ENCODE data around the gene TTLL6.

Gene TTLL6

DNA sequence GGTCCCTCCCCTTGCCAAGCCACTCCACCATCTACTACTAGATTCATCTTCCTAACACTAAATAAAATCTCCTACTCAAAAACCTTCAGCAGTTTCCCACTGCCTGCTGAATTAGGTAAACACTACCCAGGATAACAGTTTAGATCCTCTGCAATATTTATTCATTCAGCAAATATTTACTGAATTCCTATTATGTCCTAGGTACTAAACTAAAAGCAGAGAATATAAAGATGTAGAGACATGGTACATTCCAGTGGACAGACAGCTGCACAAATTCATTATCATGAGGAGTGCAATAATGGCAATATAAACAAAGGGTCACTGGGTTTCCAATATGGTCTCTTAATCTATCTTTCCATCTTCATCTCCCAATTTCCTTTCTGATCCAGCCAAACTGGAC is 57.7 kb downstream of the TTLL6 start:
- DNase-seq (ENCODE audit: low read depth) = no peak

DNA sequence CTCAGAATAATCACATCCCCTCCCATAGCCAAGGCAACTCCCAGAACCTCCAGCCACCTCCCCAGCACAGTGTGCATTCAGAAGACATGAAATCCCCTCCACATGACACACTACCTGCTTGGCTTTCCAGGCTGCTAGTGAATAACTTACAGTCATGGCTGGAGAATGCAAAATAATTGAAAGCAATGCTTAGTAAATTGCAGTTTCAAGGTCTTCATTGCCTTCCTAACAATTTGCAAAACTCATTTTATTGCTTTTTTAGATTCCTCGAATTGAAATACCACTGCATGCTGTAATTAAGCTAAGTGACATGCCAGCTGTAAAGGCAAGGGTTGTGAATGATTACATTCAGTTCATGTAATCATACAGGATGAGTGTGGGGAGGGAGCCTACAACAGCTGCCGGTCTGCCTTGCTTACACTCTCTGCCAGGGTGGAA is 59.5 kb downstream of the TTLL6 start:
- DNase-seq (ENCODE audit: low read depth) = no peak

DNA sequence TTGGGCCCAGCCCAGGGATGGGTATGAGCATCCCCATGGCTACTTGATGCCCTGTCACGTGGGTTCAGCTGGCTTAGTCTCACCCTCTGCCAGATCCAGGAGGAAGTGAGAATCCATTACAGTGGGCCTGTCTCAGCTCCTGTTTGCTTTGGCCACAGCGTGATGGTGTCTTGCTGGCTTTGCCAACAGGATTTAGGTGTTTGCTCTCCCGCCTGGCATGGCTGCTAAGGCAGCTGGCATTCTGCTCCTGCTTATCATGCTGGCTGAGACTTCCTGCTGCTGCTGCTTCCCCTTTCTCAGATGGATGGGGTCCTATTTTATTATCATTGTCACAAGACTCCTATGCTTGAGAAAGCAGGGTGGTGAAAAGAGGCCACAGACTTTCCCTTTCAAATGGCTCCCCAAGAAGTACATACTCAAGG is 60.2 kb downstream of the TTLL6 start:
- no peak for DNase-seq (ENCODE audit: low read depth)

DNA sequence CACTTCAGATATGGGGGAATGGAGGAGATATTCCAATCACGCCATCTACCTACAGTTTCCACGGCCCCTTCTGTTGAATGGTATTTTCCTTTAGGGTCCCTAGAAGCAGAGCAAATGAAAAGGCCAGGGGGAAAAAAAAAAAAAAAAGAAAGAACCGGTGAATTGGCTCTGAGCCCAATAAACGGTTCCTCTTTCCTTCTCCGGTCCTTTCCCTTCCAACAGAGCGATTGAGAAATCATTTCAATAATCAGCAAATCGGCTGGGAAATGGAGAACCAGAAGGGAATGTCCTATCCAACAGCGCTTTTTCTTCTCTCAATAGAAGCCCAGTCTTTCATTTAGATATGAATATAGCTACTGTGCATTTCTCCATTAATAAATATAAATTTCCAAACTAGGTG is 61.7 kb downstream of the TTLL6 start:
- DNase-seq (ENCODE audit: low read depth) = no peak

DNA sequence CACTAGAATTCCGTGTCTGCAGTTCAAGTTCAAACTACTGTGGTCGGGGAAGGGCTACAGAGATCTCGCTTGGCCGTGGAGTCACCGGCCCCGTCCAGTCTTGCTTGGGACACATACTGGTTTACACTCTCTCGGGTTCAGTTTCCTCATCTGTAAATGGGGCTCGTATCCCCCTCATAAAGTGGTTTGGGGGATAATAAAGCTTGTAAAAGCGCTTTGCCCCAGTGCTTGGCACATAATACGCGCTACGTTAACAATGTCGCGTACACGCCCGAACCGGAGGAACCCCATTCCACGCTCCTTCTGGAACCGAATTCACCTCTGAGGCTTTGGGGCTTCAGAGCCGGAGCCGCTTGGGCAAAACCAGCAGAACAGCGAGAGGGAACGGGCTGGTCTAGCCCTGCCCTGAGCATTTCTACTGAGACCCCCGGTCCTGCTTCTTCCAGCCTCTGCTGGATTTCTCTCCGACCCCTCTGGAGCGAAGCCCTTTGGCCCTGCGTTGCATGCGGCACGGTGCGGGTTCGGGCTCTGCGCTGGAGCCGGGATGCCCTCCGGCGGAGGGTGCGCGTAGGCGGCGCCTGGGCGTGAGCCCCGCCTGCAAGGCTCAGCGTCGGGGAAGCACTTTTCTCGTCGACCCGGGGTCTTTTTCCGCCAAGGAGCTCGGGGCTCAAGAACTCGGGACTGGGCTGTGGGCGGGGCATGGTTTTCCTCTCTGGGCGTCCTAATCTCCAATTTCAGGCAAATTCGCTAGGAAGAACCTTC is 62.3 kb downstream of the TTLL6 start:
- no peak for DNase-seq (ENCODE audit: low read depth)

DNA sequence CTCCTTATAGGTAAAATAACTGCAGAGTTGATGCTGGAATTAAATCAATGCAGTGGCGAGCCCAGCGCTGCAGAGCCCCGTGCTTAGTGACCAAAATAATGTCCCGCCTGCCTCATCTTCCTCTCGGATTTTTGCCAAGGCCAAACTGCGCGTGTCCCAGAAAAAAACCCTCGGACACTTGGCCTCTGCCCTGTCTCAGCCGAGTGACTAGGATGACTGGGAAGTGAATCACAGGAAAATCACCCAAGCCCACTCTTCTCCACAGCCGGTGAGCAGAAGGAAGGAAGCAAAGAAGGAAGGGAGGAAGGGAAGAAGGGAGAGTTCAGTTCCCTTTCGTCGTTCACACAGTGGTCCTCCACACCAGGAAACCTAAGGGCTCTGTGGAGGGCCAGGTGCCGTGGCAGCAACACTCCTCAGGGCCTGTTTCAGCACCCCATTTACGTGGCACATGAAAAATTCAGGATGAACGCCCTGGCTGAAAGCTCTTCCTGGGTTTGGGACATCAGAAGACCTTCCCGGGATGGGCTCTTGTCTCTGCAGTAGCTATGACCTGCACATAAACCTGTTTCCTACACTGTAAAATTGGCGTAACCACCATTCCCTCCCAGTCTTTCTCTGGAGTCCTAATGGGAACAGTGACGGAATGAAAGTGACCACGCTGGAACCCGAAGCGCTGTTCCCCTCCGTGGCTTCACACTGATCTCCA is 63.1 kb downstream of the TTLL6 start:
- no peak for DNase-seq (ENCODE audit: low read depth)

DNA sequence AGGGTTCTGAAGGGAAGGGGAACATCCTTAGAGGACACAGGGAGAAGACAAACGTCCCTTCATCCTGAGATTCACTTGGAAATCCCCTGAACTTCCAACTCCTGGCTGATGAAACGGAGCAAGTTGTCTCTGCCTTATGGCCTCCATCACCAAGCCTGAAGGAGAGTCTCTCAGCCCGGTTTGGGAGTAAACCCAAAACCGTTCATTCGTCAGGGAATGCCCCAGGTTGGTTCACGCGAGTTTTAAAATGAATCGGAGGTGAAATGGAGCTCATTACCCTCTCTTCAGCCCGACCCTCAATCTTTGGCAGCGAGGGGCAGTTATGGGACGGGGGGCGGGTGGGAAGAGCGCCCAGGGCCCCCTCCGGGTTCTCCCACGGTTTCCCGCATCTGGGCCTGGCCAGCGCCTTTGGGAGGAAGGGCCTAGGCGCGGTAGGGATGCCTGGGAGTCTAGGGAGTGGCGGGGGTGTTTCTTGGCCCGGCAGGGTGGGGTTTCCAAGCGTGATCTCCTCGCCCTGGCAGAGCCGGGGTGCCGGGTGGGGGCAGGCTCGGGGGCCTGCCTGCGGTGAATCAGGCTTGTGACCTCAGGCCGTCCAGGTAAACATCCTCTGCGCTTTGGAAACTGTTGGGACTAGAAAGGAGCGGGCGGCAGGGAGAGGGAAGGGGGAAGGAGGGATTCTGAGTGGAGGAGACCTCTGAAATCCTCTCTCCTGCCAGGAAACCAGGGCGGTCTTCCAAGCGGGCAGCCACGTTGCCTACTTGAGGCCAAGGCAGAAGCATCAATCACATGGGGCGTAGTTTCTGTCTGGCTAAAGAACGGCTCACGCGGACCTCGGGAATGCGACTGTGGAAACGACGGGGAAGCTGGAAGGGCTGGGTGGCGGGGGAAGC is 64.4 kb downstream of the TTLL6 start:
- no peak for DNase-seq (ENCODE audit: low read depth)

DNA sequence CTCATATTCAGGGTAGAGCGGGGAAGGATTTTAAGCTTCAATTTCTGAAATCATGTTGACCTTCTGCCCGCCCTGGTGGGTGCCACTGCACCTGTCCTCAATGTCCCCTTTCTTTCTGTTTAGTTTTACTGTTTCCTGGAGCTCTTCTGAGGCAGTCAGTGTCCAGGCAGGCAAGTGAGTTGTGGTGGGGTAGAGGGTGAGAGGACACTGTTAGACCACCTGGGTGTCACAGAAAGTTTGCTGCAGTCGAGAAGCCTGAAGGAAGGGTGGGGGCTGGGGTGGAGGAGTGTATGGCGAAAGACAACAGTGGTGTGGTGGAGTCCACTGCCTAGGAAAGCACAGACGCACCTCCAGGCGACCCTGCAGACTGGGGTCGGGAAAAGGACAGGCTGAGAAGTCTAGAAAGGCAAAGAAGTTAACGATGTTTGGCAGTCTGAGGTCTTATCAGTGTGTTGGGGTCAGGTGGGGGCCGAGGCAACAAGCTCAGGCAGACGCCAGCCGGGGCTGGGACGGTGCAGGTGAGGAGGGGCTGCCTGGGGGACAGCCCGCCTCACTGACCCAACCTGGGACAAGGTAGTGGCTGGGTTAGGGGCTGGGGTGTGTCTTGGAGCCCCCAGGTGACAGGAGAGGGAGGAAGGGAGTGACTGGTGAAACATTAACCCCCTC is 65.2 kb downstream of the TTLL6 start:
- no peak for DNase-seq (ENCODE audit: low read depth)

DNA sequence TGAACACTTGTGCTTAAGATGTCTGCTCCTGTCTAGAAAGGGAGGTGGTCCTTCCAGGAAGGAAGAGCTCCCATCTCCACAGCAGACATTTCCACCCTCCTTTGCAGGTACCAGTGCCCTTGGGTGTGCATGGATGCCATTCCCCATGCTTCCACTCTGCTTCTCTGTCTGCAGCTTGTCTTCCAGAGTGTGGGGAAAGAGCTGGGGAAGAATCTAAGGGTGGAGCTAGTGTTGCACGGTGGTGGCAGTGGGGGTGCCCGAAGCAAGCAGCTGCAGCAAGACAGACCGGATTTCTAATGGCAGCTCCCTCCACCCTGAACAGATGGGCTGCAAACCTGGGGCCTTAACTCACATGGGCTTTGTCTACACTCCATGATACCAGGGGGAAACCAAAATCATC is 65.9 kb downstream of the TTLL6 start:
- no peak for DNase-seq (ENCODE audit: low read depth)

DNA sequence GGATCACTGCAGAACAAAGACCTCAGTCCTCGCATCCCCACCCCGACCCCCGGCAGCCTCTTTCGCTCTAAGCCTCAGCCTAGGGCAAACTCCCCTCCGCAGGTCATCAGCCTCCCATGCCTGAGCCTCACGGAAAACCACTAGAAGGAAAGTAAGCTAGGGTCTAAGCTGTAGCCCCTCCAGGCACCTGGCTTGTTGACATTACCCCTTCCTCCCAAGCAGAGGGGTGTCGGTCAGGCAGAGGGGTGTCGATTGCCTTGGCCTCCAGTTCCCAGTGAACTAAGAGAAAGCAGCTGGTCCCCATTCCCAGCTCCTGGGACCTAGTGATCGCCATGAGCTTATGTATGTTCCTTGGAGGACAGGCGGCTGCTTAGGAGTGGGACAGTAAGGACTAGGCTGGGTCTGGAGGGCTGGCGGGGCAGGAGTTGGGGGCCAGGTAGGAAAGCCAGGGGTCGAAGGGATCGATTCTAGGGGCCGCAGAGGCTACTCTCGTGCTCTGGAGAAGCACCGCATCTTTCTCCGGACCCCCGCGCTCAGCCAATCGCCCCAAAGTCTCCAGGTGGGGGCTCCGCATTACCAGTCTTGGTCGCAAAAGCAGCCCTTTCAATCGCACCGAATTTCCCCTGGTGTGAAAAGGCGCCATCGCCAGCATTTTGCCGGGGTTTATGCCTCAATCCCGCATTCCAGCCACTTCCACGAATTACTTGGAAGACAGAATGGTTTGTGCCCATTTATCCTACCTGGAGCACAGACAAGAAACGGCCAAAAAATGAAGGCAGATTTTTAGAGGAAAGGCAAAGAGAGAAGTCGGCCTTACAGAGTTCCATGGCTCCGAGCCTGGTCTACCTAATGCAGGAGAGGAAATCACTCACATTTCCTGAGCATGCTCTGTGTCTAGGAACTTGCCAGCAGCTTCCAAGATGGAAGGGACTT is 67.1 kb downstream of the TTLL6 start:
- no peak for DNase-seq (ENCODE audit: low read depth)

DNA sequence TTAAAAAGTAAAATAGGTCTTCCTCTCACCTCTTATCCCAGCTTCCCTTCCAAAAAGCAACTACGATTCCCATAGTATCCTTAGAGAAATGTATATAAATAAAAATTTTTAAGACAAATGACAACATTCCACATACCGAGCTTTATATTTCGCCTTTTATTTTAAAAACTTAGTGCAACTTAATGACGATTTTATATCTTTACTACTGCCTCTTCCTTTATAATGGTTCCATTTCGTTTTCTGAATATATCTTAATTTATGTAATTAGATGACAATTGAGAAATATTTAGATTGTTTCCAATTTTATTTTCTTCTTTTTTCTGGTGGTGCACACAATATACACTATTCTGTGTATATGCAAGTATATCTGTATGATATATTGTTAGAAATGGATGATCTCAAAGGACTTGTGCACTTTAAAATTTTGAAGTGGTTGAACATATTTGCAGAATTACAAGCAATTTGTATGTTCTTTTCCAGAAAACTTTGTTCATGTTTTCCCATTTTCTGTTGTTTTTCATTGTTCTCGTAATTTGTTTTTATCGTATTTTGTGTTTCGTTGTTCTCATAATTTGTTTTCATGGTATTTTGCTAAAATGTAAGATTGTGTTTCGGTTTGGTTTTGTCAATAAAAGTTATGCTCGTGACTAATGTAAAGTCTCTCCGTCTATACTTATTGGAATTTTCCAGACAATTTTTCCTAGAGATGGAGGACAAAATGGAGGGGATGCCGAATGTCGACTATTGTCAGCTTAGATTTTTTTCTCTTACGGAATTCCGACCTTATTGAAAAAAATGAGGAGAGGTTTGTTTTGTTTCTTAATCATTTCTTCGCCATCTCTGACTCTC is 68.1 kb downstream of the TTLL6 start:
- DNase-seq (ENCODE audit: low read depth) = no peak

DNA sequence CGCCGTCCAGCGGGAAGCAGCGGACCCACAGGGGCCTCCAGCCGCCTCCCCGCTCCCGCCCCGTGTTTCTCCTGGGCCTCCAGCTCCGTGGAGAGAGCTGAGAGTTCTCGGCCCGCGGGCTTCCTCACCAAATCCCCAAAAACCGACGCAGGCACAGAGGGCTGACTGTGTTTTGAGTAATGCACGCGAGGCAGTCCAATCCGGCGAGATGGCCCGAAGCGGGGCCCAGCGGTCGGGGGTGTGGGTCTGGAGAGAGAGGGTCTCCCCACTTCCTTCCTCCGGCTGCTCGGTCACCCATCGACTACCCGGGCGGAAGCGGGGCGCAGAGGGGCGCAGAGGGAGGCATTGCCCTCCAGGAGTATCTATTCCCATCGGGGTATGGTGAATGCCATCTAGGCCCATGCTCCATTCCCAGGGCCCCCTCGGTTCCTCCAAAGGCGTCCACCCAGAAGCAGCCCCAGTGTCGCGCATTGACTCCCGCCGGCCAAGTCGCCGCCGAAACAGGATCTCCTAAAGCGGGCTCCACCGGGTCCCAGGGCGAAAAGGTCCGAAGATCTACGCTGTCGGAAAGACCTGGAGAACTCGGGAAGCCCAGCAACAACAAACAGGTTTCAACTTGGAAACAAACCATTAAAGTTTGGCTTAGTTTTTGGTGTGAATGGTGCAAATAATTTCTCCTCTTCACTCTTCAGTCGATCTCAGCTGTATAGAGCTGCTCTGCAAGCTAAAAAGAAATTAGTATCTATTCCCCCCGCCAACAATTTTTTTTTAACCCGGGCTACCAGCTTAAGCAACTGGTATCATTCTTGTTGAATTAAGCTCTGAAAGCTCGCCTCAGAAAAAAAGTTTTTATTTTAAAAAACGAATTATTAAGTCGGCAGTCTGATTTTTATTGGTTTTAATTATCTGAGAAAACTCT is 69.3 kb downstream of the TTLL6 start:
- no peak for DNase-seq (ENCODE audit: low read depth)

DNA sequence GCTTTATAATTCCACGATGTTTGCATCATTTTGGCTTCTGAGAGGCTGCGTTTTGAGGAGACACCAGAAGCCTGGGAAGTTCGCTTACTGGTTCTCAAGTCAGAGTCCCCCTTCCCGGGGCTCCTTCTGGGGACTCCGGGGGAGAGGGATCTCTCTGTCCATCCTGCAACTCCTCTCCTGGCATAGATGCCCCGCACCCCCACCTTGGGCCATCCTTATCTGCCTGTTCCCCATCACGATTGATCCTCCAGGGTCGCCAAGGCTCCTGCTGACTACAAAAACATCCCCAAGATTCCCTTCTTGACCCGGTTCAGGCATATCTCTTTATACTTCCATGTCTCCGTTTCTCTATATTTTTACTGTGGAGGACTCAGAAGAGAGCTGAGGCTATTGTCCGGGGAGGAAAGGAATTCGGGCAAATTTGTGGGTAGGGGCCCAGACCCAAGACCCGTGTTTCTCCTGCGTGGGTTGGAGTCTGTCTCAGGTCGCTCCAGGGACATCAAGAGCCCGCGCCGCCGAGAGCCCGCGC is 70.0 kb downstream of the TTLL6 start:
- DNase-seq (ENCODE audit: low read depth) = no peak

DNA sequence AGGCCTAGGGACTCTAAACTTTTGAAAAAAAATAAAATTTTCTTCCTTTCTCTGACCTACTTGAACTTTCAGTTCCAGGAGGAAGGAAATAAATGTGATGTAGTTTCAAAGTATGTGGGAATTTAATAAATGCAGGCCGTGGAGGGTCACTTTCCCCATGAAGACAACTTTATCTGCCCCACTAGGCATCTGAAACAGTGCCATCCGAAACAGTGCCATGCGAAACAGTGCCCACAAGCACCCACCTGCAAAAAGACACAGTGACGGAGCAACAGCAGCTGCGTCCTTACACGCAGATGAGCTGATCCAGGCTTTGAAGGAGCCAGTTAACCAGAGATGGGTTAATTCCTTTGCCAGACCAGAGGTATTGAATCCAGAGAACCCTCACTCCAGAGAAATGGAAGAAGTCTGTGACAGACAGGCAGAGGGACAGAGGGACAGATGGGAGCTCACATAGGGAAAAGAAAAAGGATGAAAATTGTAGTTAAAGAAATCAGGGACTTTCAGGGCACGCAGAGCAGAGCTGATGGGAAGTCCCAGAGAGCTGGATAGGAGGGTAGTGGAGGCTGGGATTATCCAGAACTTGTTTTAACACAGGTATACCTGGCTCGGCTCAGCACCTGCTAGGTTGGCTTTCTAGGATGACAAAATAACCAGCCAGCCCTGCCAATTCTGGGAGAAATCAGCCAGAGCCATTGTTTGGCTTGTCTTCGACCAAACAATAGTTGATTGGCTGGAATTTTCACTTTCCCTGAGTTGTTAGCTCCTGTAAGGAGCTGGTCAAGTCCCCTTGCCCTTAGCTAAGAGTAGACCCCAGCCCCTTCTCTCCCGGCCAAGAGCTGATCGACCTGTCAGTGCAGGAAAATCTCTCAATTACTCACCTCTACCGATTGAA is 71.4 kb downstream of the TTLL6 start:
- DNase-seq (ENCODE audit: low read depth) = no peak

DNA sequence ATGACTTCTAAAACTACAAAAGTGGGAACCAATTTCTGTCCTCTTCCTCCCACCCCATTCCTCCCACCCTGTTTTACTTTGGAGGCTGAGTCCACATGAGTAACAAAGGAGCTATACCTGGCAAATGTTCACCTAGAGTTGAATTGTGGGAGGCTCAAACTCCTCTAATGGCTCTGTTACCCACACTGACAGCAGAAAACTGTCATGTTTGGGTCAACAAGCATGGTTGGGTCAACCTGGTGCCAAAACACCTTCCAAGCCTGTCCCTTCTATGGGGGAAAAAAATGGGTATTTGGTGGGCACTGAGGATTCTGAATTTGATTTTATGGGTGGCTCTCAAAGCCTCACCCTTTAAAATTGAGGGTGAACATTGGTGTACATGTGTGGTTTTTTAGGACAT is 76.5 kb downstream of the TTLL6 start:
- DNase-seq (ENCODE audit: low read depth) = no peak

DNA sequence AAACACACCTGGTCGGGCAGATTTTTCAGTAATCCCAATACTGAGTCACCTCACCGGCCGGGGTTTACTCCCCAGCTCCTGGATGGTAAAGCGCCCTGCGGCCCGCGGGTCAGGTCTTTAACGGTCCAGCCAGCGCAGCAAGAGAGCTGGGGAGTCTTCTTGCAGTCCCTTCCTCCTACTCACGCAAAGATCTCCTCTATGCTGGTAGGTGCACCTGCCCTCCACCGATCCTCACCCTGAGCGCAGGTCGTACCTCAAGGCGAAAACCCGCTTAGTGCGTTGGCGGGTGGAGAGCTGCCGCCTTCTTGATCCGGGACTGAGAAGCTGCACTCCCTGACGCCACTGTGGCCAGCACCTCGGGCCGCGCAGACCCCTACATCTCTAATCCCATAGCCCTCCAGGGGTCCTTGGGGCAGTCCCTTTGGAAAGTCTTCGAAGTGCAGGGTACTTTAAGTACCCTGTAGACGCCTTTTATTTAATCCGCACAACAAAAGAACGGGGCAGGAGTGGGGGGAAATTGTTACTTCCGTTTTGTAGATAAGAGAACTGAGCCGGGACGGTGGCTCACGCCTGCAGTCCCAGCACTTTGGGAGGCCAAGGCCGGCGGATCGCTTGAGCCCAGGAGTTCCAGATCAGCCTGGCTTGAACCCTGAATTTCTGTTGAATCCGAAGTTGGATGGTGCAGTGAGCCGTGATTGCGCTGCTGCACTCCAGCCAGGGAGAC is 78.1 kb downstream of the TTLL6 start:
- DNase-seq (ENCODE audit: low read depth) = no peak

DNA sequence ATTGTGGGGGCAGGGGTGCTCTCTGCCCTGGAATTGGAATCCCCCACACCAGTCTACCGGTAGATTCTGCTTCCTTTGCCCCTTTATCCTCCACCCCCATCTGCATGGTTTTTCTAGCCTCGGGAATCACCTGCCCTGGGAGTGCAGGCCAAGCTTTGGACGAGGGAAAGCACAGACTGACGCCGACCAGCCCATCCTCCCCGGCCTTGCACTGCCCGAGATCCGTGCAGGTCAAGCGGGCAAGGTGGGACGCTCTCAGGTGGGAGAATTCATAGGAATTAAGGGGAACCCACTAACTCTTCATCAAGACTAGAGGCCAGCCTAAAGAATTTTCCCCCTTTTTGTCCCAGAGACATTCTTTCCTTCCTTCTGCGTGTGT is 78.6 kb downstream of the TTLL6 start:
- DNase-seq (ENCODE audit: low read depth) = no peak

All from stimulated activated CD8-positive, alpha-beta memory T cell treated with anti-CD3 and anti-CD28 coated beads, Interleukin-15, amount 100 ng/mL, for 24 hours (primary cell).